ENCODE results near the gene HDAC4.

DNA sequence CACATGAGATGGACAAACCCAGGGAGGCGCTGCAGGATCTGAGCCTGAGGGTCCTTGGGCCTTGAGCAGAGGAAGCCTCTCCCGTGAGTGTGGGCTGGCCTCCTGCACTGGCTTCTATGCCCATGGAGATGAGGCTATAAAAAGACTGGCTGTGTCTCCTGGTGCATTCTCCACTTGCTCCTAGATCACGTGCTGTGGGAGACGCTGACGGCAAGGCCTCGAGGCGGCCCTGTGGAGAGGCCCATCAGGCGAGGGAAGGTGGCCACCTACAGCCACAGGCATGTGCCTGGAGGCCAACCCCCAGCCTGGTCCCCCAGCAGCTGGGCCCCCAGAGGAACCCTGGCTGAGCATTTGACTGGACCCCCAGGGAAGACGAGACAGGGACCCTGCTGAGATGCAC is 354.0 kb downstream of the HDAC4 start:
- TF ChIP-seq FOXM1 (IDR thresholded peaks at IDR 0.05; ENCODE audit: borderline replicate concordance, low read depth) (no peak), YY1 (IDR thresholded peaks at IDR 0.05; ENCODE audit: low read depth) (no peak)
- TF ChIP-seq, protein P1, sequence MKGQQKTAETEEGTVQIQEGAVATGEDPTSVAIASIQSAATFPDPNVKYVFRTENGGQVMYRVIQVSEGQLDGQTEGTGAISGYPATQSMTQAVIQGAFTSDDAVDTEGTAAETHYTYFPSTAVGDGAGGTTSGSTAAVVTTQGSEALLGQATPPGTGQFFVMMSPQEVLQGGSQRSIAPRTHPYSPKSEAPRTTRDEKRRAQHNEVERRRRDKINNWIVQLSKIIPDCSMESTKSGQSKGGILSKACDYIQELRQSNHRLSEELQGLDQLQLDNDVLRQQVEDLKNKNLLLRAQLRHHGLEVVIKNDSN (IDR thresholded peaks at IDR 0.05) = no peak
- TF ChIP-seq, protein P2, sequence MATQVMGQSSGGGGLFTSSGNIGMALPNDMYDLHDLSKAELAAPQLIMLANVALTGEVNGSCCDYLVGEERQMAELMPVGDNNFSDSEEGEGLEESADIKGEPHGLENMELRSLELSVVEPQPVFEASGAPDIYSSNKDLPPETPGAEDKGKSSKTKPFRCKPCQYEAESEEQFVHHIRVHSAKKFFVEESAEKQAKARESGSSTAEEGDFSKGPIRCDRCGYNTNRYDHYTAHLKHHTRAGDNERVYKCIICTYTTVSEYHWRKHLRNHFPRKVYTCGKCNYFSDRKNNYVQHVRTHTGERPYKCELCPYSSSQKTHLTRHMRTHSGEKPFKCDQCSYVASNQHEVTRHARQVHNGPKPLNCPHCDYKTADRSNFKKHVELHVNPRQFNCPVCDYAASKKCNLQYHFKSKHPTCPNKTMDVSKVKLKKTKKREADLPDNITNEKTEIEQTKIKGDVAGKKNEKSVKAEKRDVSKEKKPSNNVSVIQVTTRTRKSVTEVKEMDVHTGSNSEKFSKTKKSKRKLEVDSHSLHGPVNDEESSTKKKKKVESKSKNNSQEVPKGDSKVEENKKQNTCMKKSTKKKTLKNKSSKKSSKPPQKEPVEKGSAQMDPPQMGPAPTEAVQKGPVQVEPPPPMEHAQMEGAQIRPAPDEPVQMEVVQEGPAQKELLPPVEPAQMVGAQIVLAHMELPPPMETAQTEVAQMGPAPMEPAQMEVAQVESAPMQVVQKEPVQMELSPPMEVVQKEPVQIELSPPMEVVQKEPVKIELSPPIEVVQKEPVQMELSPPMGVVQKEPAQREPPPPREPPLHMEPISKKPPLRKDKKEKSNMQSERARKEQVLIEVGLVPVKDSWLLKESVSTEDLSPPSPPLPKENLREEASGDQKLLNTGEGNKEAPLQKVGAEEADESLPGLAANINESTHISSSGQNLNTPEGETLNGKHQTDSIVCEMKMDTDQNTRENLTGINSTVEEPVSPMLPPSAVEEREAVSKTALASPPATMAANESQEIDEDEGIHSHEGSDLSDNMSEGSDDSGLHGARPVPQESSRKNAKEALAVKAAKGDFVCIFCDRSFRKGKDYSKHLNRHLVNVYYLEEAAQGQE (IDR thresholded peaks at IDR 0.05; ENCODE audit: low read depth) = no peak
- TF ChIP-seq, protein P3, sequence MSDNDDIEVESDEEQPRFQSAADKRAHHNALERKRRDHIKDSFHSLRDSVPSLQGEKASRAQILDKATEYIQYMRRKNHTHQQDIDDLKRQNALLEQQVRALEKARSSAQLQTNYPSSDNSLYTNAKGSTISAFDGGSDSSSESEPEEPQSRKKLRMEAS (IDR thresholded peaks at IDR 0.05) = no peak

Measured in Ishikawa (cell line).